Stimulated activated CD8-positive, alpha-beta memory T cell treated with anti-CD3 and anti-CD28 coated beads, Interleukin-7, amount 100 ng/mL, for 24 hours (primary cell): ENCODE measurements around the gene MIPEP.

Experiments
- DNase-seq: peaks from one replicate; pipeline ENCODE4 v3.0.0-alpha.2; 2020; ENCODE audit warnings: low read depth

The MIPEP gene

GRCh38 chr13:23852351-23852750 lies 36.8 kb downstream of the MIPEP start:
- DNase-seq, result no peak

DNA sequence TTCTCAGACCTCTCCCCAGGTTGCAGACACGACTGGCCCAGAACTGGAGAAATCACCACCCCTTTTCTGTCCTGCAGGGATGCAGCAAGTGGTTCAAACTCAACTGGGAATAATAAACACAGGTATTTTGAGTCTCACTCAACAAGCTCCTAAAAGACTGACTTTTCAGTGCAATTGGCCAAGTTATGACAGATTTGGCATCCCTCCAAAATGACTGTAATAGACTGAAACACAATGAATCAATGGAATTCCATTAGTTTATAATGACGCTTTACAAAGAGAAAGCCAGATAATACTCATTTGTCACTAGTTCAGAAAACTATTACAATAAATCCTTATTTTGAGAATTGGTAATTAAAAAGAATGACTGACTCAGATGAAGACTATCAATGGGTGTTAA lies 38.1 kb downstream of the MIPEP start:
- no peak for DNase-seq

GRCh38 chr13:23850134-23850533 lies 39.1 kb downstream of the MIPEP start:
- DNase-seq, result no peak

GRCh38 chr13:23849670-23850069 lies 39.5 kb downstream of the MIPEP start:
- no peak for DNase-seq

GRCh38 chr13:23848646-23849141 lies 40.5 kb downstream of the MIPEP start:
- DNase-seq, result no peak

- DNase-seq, result no peak
Measured at GRCh38 chr13:23848019-23848418, 41.2 kb downstream of the MIPEP start.

GRCh38 chr13:23847497-23847896 lies 41.7 kb downstream of the MIPEP start:
- no peak for DNase-seq

DNA sequence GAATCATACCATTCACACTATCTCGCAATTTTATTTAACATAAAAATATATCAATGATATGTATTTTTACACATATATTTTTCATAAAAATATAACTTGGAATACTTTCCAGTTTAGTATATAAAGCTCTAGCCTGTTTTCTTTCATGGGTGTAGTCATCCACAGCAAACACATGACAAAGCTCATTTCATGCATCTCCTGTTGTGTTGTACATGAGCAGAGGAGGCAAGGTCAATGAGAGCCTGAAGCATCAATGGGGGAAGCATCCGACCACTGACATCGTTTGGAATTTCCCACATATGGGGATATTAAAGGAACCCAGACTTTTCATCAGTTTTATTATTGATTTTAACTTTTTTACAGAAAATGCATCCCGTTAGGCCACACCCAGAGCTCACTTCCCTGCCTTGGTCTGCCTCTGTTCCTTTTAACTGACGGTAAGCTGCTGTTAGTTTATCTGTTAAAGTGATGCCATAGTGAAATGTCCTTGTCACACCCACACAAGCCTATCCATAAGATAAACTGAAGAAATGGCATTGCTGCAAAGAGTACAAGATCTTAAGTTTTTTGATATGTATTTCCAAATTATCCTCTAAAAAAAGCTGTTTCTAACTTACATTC lies 44.0 kb downstream of the MIPEP start:
- DNase-seq, result no peak

GRCh38 chr13:23844132-23844531 lies 45.1 kb downstream of the MIPEP start:
- no peak for DNase-seq

DNA sequence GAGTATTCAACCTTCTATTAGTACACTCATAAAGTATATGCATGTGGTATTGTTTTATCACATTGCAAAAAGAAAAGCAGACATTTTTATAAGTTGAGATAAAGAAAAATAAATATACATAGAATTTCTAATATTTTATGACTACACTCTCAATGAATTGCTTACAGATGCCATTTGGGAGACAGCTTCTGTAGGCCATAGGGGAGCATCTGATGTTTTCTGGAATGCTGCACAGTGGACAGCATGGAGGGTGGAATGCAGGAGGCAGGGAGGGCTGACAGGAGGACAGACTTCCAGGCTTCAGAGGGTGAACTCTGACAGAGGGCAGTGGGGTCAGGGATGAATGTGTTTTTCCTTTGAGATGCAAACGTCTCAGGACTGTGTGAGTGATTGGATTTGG lies 45.8 kb downstream of the MIPEP start:
- no peak for DNase-seq

GRCh38 chr13:23842406-23842805 lies 46.8 kb downstream of the MIPEP start:
- no peak for DNase-seq

- no peak for DNase-seq
Measured at GRCh38 chr13:23833733-23834611, 55.2 kb downstream of the MIPEP start.

DNA sequence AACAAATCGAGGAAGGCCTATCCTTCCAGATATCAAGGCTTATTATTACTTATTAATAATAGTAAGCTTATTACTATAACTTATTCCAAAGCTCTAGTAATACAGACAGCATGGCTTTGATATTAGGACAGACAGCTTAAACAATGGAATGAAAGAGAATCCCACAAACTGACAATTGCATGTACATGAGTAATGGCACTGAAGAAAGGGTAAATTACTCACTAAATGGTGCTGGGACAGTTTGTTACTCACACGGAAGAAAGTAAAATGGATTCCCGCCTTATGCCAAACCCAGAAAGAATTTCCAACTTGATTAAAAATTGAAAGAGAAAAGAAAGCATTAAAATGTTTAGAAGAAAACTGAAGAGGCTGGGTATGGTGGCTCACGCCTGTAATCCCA lies 60.3 kb downstream of the MIPEP start:
- DNase-seq, result no peak

DNA sequence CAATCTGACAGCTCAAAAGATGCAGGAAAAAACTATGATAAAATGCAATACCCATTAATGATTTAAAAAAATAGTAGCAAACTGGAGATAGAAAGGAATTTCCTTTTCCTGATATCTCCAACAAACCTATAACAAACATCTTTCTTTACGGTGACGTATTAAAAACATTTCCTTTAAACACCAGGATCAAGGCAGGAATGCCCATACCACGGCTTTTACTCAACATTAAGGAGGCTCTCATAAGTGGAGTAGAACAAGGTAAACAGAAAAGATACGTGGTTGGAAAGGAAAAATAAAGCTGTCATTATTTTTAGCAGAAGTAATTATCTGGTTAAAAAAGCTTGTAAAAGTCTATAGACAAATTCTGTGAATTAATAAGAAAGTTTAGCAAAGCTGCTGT lies 61.1 kb downstream of the MIPEP start:
- DNase-seq, result no peak

DNA sequence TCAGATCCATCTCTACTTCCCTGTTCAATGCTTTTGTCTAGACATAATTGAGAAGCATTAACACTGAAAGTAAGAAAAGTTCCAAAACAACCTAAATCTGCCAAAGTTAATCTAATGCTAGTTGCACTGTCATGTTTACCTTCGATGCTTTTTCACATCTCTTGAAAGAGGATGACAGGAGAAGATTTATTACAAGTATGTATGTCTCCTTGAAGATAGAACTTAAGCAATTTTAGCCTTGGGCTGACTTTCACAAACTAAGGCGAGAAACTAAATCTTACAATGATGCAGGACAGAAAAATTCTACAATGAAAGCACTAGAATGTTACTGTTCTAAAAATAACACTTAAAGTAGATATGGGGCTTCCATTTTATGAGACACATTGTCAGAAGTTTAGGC lies 64.0 kb downstream of the MIPEP start:
- no peak for DNase-seq

DNA sequence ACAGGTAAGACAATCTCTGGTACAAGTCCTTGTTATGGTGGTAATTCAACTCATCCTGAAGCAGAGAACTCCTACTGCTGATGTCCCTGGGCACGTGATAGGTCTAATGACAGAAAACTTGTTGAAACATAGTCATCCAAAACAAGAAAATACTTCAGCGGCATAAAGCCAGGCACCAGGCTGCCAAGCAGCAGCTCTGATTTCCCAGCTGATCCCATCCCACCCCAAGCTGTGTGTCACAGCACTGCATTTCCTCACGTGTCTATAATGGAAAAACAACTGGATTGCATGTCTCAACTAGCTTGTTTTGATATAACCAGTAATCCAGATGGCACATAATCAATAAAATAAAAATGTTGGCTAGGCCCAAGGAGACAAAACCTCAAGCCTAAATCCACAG lies 64.8 kb downstream of the MIPEP start:
- DNase-seq, result no peak

DNA sequence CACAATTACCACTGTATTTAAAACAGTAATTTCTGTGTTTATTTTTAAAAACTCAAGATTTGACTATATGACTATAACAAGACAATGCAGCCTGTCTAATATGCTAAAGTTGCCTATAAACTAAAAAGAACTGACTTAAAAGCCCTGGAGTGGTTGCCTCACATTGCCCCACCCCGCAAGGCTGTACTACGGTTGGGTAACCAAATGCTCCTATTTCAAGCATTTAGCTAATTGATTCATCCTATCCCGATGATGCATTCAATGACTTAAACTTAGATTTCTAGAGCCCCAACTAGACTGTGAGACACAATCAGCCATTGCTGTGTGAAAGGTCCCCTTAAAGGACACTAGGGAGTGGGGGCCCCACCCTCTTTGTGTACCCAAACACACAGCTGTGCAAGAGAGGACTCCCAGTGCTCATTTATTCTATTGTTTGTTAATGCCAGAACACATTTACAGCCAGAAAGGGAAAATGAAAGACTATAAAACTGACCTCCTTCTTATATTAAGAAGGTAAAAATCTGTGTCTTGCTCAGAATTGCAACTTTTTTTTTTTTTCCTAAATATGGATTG lies 66.9 kb downstream of the MIPEP start:
- DNase-seq, result no peak

DNA sequence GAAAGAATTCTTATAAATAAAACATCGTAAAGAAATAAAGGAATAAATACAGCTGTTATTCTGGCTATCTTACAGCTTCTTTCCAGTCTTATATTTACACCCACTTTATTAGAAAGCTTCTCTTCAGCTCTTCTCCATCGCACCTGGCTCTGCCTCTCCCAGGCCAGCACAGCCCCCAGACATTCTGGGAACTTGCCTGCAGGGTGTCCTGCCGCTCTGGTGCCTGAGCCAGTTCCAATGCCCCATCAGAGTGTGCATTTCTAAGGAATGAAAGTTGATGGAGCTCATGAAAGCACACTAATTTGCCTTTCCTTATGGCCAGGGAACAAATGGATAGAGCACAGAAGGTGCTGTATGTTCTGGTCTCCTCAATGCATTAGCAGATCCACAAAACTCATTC lies 68.7 kb downstream of the MIPEP start:
- no peak for DNase-seq

- DNase-seq, result no peak
Measured at GRCh38 chr13:23817830-23818229, 71.4 kb downstream of the MIPEP start.

GRCh38 chr13:23817136-23817535 lies 72.1 kb downstream of the MIPEP start:
- DNase-seq, result no peak

DNA sequence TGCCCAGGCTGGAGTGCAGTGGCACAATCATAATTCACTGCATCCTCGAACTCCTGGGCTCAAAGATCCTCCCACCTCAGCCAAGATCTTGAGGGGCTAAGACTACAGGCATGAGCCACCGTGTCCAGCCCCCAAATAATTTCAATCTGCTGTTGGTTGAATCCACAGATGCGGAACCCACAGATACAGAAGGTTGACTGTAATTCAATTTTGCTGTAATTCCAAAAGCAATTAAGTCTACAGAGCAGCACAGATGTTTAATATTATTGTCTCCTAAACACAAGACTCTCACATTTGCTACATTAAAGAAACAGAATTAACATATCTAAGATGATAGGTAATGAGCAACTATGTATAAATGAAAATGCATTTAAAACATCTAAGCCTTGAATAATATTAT lies 75.6 kb downstream of the MIPEP start:
- no peak for DNase-seq

DNA sequence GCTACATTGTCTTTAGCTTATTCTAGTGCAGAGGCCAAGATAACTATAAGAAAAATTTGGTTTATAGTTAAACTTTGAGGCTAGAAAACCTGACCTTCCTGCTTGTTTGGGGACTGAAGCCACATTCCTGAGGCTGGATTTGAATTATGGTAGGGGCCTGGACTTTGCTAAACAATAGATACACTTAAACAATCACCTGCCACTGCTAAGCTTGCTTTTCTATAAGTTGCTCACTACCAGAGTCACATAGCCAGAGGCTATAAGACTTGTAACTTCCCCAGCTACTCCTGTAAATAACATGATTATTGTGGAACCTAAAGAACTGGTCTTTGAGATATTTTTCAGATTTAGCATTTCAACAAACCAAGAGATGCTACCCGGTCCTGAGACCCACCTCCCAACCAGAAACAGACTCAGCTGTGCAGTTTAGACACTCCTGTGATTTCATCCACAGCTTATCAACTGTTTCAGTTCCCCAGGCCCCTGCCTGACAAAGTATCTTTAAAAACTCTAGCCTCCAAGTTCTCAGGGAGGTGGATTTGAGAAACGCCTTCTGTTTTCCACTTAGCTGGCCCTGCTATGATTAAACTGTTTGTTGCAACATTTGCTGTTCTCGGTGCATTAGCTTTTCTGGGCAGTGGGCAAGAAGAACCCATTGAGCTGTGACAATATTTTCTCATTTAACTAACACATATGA lies 77.7 kb downstream of the MIPEP start:
- DNase-seq, result no peak
